ENCODE measurements around the gene BAG3.

DNA sequence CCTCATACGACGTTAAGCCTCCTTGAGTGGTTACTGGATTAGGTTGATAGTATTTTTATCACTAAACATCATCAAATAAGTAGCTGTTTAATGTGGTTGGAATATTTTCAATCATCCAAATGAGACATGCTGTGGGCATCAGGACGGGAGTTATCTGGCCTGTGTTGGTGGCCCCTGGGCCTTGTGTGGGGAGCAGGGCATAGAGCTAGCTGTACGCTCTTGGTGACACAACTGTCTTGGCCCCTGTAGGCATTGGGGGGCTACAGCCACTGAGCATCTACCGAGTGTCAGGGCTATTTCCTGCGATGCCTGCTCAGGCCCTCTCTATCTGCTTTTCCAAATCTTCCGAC, 28.3 kb downstream of the BAG3 start:
- no peak for TF ChIP-seq CBX5 (IDR thresholded peaks at IDR 0.05; ENCODE audit: low read depth, low read length)
- TF ChIP-seq BACH1 (IDR thresholded peaks at IDR 0.05; ENCODE audit: low read length), result no peak
- no peak for TF ChIP-seq SIX5 (IDR thresholded peaks at IDR 0.05; ENCODE audit: low read depth, low read length)
- TF ChIP-seq EP300 (IDR thresholded peaks at IDR 0.05; ENCODE audit: borderline replicate concordance in 1 of 2, low read depth in 2 of 2, low read length in 2 of 2), result no peak
- no peak for TF ChIP-seq POLR2A (IDR thresholded peaks at IDR 0.05; ENCODE audit: control extremely low read depth in 1 of 2, low read depth in 2 of 2, low read length in 2 of 2)
- no peak for TF ChIP-seq HDAC6 (IDR thresholded peaks at IDR 0.05; ENCODE audit: low read depth, low read length)
- TF ChIP-seq, protein P1, sequence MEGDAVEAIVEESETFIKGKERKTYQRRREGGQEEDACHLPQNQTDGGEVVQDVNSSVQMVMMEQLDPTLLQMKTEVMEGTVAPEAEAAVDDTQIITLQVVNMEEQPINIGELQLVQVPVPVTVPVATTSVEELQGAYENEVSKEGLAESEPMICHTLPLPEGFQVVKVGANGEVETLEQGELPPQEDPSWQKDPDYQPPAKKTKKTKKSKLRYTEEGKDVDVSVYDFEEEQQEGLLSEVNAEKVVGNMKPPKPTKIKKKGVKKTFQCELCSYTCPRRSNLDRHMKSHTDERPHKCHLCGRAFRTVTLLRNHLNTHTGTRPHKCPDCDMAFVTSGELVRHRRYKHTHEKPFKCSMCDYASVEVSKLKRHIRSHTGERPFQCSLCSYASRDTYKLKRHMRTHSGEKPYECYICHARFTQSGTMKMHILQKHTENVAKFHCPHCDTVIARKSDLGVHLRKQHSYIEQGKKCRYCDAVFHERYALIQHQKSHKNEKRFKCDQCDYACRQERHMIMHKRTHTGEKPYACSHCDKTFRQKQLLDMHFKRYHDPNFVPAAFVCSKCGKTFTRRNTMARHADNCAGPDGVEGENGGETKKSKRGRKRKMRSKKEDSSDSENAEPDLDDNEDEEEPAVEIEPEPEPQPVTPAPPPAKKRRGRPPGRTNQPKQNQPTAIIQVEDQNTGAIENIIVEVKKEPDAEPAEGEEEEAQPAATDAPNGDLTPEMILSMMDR (IDR thresholded peaks at IDR 0.05; ENCODE audit: control extremely low read depth in 1 of 3, insufficient read depth in 1 of 3, low read depth in 1 of 3, low read length in 3 of 3), result no peak
- TF ChIP-seq POLR2AphosphoS5 (IDR thresholded peaks at IDR 0.05; ENCODE audit: low read depth, low read length), result no peak
- TF ChIP-seq CHD7 (IDR thresholded peaks at IDR 0.05; ENCODE audit: insufficient replicate concordance, low read length), result no peak
- TF ChIP-seq CREB1 (IDR thresholded peaks at IDR 0.05), result no peak
- TF ChIP-seq FOSL1 (IDR thresholded peaks at IDR 0.05; ENCODE audit: insufficient read depth, low read depth, low read length), result no peak

Data from H1 (cell line).